K562 (cell line): ENCODE data around the gene ATP6V0E1. TPM values are rescaled to one million over a fixed set of nuclear protein-coding genes. Genes with fewer than 3 reads are reported as not detected.

Experiments used
- ATAC-seq: fragments of 200-7000 bp; cut with Tn5 transposase; 3 replicates; pipeline ENCODE4 v1.9.1; 2020; ENCODE audit warnings: moderate library complexity
- BruUV-seq: library from RNA; stranded (reverse); fragments of 400-500 nt; replicated peaks from 2 replicates; lab custom pipeline; 2021; lab: Mats Ljungman, UMichigan
- CTCF ChIA-PET: fragments of 300-600 bp; formaldehyde crosslinking; extraction: SDS; loops from one replicate; lab custom pipeline; 2021; ENCODE audit warnings: low intra/inter-chr PET ratio; lab: Yijun Ruan, JAX
- POLR2A ChIA-PET: fragments of 300-600, 350-650 bp; sonication (Branson Sonifier 250); formaldehyde crosslinking; extraction: SDS; loops from one replicate; lab custom pipeline; 2021; ENCODE audit warnings: antibody characterized with exemption, inconsistent platforms; lab: Yijun Ruan, JAX
- DNase-seq, 4 experiments: peaks; one replicate each; pipeline versions ENCODE4 v3.0.0 to v3.0.0-alpha.2; 2011 to 2018; ENCODE audit warnings: low spot score in 3 of 4, mixed read lengths in 3 of 4; ENCODE audit errors: extremely low read depth in 1 of 4
- FAIRE-seq: peaks from 2 replicates; lab custom pipeline; 2011; peaks lifted over from hg19 to GRCh38; lab: Jason Lieb, UNC
- H2AFZ ChIP-seq: 2 replicates; pipeline ENCODE4 v1.6.0; 2011; ENCODE audit warnings: low read depth, low read length, control low read depth, inconsistent platforms
- H3K27ac ChIP-seq: fragments of 200-600 bp; 3 replicates; pipeline ENCODE4 v1.8.0; 2011; ENCODE audit warnings: low read depth, mild to moderate bottlenecking, control low read depth, inconsistent platforms, low read length, moderate library complexity, mixed read lengths; ENCODE audit errors: extremely low read depth
- H3K27me3 ChIP-seq, 2 experiments: fragments of 300-600 bp in 1 of 2; 2 replicates in 1 of 2; 3 replicates in 1 of 2; pipeline versions ENCODE4 v1.6.0 to v1.8.0; 2011; ENCODE audit warnings: inconsistent platforms in 2 of 2, low read length in 2 of 2, mild to moderate bottlenecking in 1 of 2, mixed read lengths in 1 of 2, moderate library complexity in 1 of 2; ENCODE audit not compliant: control insufficient read depth in 2 of 2, insufficient read depth in 2 of 2
- H3K36me3 ChIP-seq: fragments of 300-600 bp; 3 replicates; pipeline ENCODE4 v1.8.0; 2011; ENCODE audit warnings: mild to moderate bottlenecking, low read length, inconsistent platforms; ENCODE audit not compliant: control insufficient read depth, insufficient read depth
- H3K4me1 ChIP-seq, 2 experiments: fragments of 200-600 bp in 1 of 2; replicated peaks in 1 of 2; 2 replicates in 1 of 2; 3 replicates in 1 of 2; pipeline versions ENCODE4 v1.5.1 to v1.8.0; 2011; ENCODE audit warnings: inconsistent platforms in 2 of 2, low read length in 2 of 2, mild to moderate bottlenecking in 1 of 2, mixed read lengths in 1 of 2, moderate library complexity in 1 of 2; ENCODE audit not compliant: control insufficient read depth in 2 of 2, insufficient read depth in 2 of 2
- H3K4me2 ChIP-seq: 2 replicates; pipeline ENCODE4 v1.6.1; 2011; ENCODE audit warnings: low read length, control low read depth, inconsistent platforms, mixed read lengths; ENCODE audit not compliant: insufficient read depth
- H3K4me3 ChIP-seq: fragments of 200-600 bp; sonication (generic), shearing (Covaris generic); 2 replicates; pipeline ENCODE4 v1.5.1; 2016; ENCODE audit warnings: control low read depth, inconsistent platforms
- H3K79me2 ChIP-seq: fragments of 200-600 bp; 3 replicates; pipeline ENCODE4 v1.8.0; 2011; ENCODE audit warnings: low read length, inconsistent platforms; ENCODE audit not compliant: control insufficient read depth, insufficient read depth
- H3K9ac ChIP-seq, 2 experiments: 2 replicates each; pipeline versions ENCODE4 v1.6.0 to v1.6.1; 2011; ENCODE audit warnings: low read depth in 2 of 2, low read length in 2 of 2, control low read depth in 1 of 2, inconsistent platforms in 1 of 2, mild to moderate bottlenecking in 1 of 2, mixed read lengths in 1 of 2; ENCODE audit not compliant: insufficient read depth in 1 of 2
- H3K9me1 ChIP-seq: one replicate; pipeline ENCODE4 v1.6.0; 2011; ENCODE audit warnings: inconsistent platforms, mild to moderate bottlenecking, low read length, moderate library complexity; ENCODE audit not compliant: control insufficient read depth, insufficient read depth
- H3K9me3 ChIP-seq: replicated peaks from 2 replicates; pipeline ENCODE4 v1.5.1; 2011; ENCODE audit warnings: low read depth, low read length, inconsistent platforms; ENCODE audit not compliant: control insufficient read depth, insufficient read depth
- H4K20me1 ChIP-seq: replicated peaks from 2 replicates; pipeline ENCODE4 v1.6.1; 2011; ENCODE audit warnings: low read length, inconsistent platforms, mixed read lengths; ENCODE audit not compliant: control insufficient read depth, insufficient read depth
- HES1 ChIP-seq: fragments of 450-650 bp; IDR thresholded peaks from 2 replicates; pipeline ENCODE4 v1.6.1; 2016; ENCODE audit warnings: low read depth, mild to moderate bottlenecking, moderate library complexity
- ILF3 ChIP-seq: fragments of 450-650 bp; IDR thresholded peaks from 2 replicates; pipeline ENCODE4 v1.6.1; 2018; ENCODE audit warnings: antibody characterized with exemption, mild to moderate bottlenecking, moderate library complexity, borderline replicate concordance
- NR4A1 ChIP-seq, 2 experiments: fragments of 250-450 bp in 1 of 2; fragments of 450-650 bp in 1 of 2; sonication (Bioruptor Pico) in 1 of 2; IDR thresholded peaks; 2 replicates each; pipeline versions ENCODE4 v1.4.0 to v1.6.1; 2016 to 2020; ENCODE audit warnings: mild to moderate bottlenecking in 2 of 2, missing compliant biosample characterization in 1 of 2, missing genetic modification characterization in 1 of 2, moderate library complexity in 1 of 2
- RAD51 ChIP-seq: fragments of 450-650 bp; IDR thresholded peaks from 2 replicates; pipeline ENCODE4 v1.7.1; 2016; ENCODE audit warnings: low read depth, mild to moderate bottlenecking, borderline replicate concordance
- RBM39 ChIP-seq: fragments of 200-400 bp; formaldehyde crosslinking; optimal IDR thresholded peaks from 2 replicates; pipeline ENCODE3; 2018; ENCODE audit warnings: low read depth, low read length
- REST ChIP-seq, 2 experiments: fragments of 450-650 bp; formaldehyde crosslinking in 1 of 2; IDR thresholded peaks; 2 replicates each; pipeline versions ENCODE4 v1.4.0 to v1.6.1; 2014 to 2020; ENCODE audit warnings: mild to moderate bottlenecking in 2 of 2, borderline replicate concordance in 1 of 2, low read depth in 1 of 2
- ZNF133 ChIP-seq: fragments of 250-450 bp; sonication (Bioruptor Pico); IDR thresholded peaks from 2 replicates; pipeline ENCODE4 v1.4.0; 2020; ENCODE audit warnings: mild to moderate bottlenecking
- ZNF511 ChIP-seq: sonication (generic); formaldehyde crosslinking; IDR thresholded peaks from 2 replicates; pipeline ENCODE4 v1.8.0; 2022; ENCODE audit warnings: mild to moderate bottlenecking, missing genetic modification reagents
- WGBS: fragments of 100-300 bp; shearing (Covaris generic); methylation state at CpG from one replicate; pipeline ENCODE4 v1.1.6; 2016; ENCODE audit warnings: low coverage, mixed read lengths; ENCODE audit not compliant: insufficient coverage; ENCODE audit errors: missing lambda C conversion rate; 5-methylcytosine and 5-hydroxymethylcytosine counted together
- in situ Hi-C: fragments of 300-500 bp; cut with MboI; formaldehyde crosslinking; loops from 4 replicates; pipeline ENCODE4 v1.15.0; 2018; ENCODE audit warnings: inconsistent platforms, mixed read lengths
- intact Hi-C: fragments of 100-400 bp; cut with micrococcal nuclease; formaldehyde crosslinking; loops from 2 replicates; pipeline ENCODE4 v1.14.2; 2022
- polyA plus RNA-seq, 8 experiments: library from polyadenylated mRNA; depleted of rRNA in 4 of 8; stranded (reverse) in 5 of 8; unstranded in 3 of 8; fragments of >200 nt; fragmentation: Nextera tagmentation in 2 of 8; fragmentation: Illumina TruSeq in 1 of 8; extraction: Ambion mirVana in 2 of 8; extraction: Trizol in 1 of 8; gene quantifications; 2 replicates each; pipeline versions ENCODE4 v1.2.1 to v1.2.3, GENCODE V29; 2011 to 2014; ENCODE audit warnings: inconsistent platforms in 1 of 8, missing spikeins in 1 of 8
- total RNA-seq, 7 experiments: library from RNA; depleted of rRNA in 6 of 7; stranded (reverse); fragments of >200 nt in 6 of 7; fragmentation: Illumina TruSeq in 2 of 7; extraction: Trizol in 2 of 7; gene quantifications; 2 replicates each; pipeline versions ENCODE4 v1.2.1 to v1.2.3, GENCODE V29; 2011 to 2021; ENCODE audit warnings: low replicate concordance in 1 of 7

The ATP6V0E1 gene
- total and polyA plus RNA-seq, 9 of the 15 experiments (the other 6 are each of a cell fraction or from before 2014, with no cell fraction given) = 63.8 to 395 (median 112) TPM

DNA sequence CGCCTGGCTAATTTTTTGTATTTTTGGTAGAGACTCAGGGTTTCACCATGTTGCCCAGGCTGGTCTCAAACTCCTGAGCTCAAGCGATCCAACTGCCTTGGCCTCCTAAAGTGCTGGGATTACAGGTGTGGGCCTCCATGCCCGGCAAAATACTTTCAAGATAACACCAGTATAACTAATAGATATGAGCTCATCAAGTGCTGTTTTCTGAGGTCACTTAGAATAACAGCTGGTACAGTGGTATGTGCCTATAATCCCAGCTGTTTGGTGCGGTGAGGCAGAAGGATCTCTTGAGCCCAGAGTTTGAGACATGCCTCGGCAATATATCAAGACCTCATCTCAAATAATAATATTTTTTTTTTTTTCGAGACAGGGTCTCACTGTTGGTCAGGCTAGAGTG is 42.1 kb downstream of the ATP6V0E1 start:
- FAIRE-seq (no peak), DNase-seq (no peak), ATAC-seq (no peak)
- Histone ChIP-seq H3K27me3 (no peaks in the 10 kb centered on the region), H3K79me2 (peaks cover 71% of the 10 kb centered on the region), H3K27ac (no peak overlapping the region), H3K36me3 (peaks cover 59% of the 10 kb centered on the region), H3K9ac (no peak overlapping the region), H3K4me2 (no peak overlapping the region), H2AFZ (no peak overlapping the region), H3K9me1 (no peaks in the 10 kb centered on the region), H3K4me3 (no peak overlapping the region), H3K9me3 (no peaks in the 10 kb centered on the region), H3K4me1 (peaks cover 6 to 17% of the 10 kb centered on the region in 2 experiments; a peak in 3 of 5 replicates), H4K20me1 (peaks cover 13% of the 10 kb centered on the region)
- ChIA-PET POLR2A (interaction anchor here (0.6 to 1.6 kb wide), 2 partner anchors 9 to 24 kb away, joined by 3 to 7 read pairs; no protein-coding TSS in a partner anchor), CTCF (no interaction called here)
- in situ Hi-C loops (no loop called here), intact Hi-C loops (no loop called here)
- BruUV-seq = no TSS peak
- WGBS = 88% methylated on average over 6 of the region's 6 CpGs
- no peak for TF ChIP-seq ZNF511 (CRISPR knock-in tag)
- TF ChIP-seq RAD51 = no peak
- no peak for TF ChIP-seq ZNF133 (CRISPR knock-in tag)
- no peak for TF ChIP-seq REST (IDR thresholded peaks at IDR 0.05; ENCODE audit: borderline replicate concordance)
- no peak for TF ChIP-seq REST (CRISPR knock-in tag; IDR thresholded peaks at IDR 0.05; ENCODE audit: low read depth)
- no peak for TF ChIP-seq NR4A1 (CRISPR knock-in tag; IDR thresholded peaks at IDR 0.05)
- TF ChIP-seq NR4A1 (tag; IDR thresholded peaks at IDR 0.05) = no peak
- TF ChIP-seq RBM39 = no peak
- no peak for TF ChIP-seq ILF3
- TF ChIP-seq HES1 = no peak
